H1 (cell line): ENCODE data around the gene SMIM28. TPM values are rescaled to one million over a fixed set of nuclear protein-coding genes. Genes with fewer than 3 reads are reported as not detected.

ENCODE experiments used
- CTCF ChIA-PET: fragments of 300-600 bp; sonication (Branson Sonifier 250); formaldehyde crosslinking; loops from one replicate; lab custom pipeline; 2021; ENCODE audit not compliant: partially characterized antibody; lab: Charles Lee
- POLR2A ChIA-PET: fragments of 300-600 bp; sonication (Branson Sonifier 250); formaldehyde crosslinking; loops from one replicate; lab custom pipeline; 2021; ENCODE audit warnings: inconsistent platforms; ENCODE audit not compliant: partially characterized antibody; lab: Charles Lee
- DNase-seq, 2 experiments: peaks; one replicate each; pipeline versions ENCODE4 v3.0.0 to v3.0.0-alpha.2; 2010 to 2022; ENCODE audit warnings: low spot score in 2 of 2, low read depth in 1 of 2, mixed read lengths in 1 of 2
- FAIRE-seq: peaks from 2 replicates; lab custom pipeline; 2011; peaks lifted over from hg19 to GRCh38; lab: Jason Lieb, UNC
- H2AFZ ChIP-seq: 2 replicates; pipeline ENCODE4 v1.8.1; 2012; ENCODE audit warnings: low read length, inconsistent platforms
- H2AK5ac ChIP-seq: 2 replicates; pipeline ENCODE4 v1.6.1; 2013; ENCODE audit warnings: low read depth, low read length
- H2BK120ac ChIP-seq: replicated peaks from 2 replicates; pipeline ENCODE3; 2013; ENCODE audit warnings: low read depth, low read length, inconsistent platforms
- H2BK12ac ChIP-seq: 2 replicates; pipeline ENCODE4 v1.6.1; 2013; ENCODE audit warnings: low read depth, low read length
- H2BK15ac ChIP-seq: 2 replicates; pipeline ENCODE4 v1.6.1; 2013; ENCODE audit warnings: low read length
- H2BK20ac ChIP-seq: 2 replicates; pipeline ENCODE4 v1.6.1; 2013; ENCODE audit warnings: low read length
- H2BK5ac ChIP-seq: 2 replicates; pipeline ENCODE4 v1.6.1; 2013; ENCODE audit warnings: low read depth, low read length
- H3K14ac ChIP-seq: 2 replicates; pipeline ENCODE4 v1.6.1; 2013; ENCODE audit warnings: inconsistent platforms; ENCODE audit not compliant: insufficient read length
- H3K18ac ChIP-seq: 2 replicates; pipeline ENCODE4 v1.6.1; 2013; ENCODE audit warnings: low read length; ENCODE audit errors: extremely low read depth
- H3K23ac ChIP-seq: 2 replicates; pipeline ENCODE4 v1.6.1; 2013; ENCODE audit warnings: inconsistent platforms; ENCODE audit not compliant: insufficient read length
- H3K23me2 ChIP-seq: 2 replicates; pipeline ENCODE4 v1.6.1; 2013; ENCODE audit warnings: low read depth, low read length
- H3K27ac ChIP-seq: 2 replicates; pipeline ENCODE4 v1.6.1; 2011; ENCODE audit warnings: low read depth, low read length, inconsistent platforms
- H3K27me3 ChIP-seq, 4 experiments: replicated peaks in 1 of 4; 1 replicate in 1 of 4; 2 replicates in 3 of 4; pipeline versions ENCODE4 v1.6.1 to v1.8.1; 2011 to 2013; ENCODE audit warnings: low read length in 3 of 4, mild to moderate bottlenecking in 3 of 4, inconsistent platforms in 2 of 4, mixed read lengths in 2 of 4, moderate library complexity in 1 of 4; ENCODE audit not compliant: control insufficient read depth in 3 of 4, insufficient read depth in 3 of 4; ENCODE audit errors: extremely low read depth in 1 of 4
- H3K36me3 ChIP-seq, 4 experiments: 2 replicates each; pipeline versions ENCODE4 v1.6.1 to v1.8.1; 2011 to 2013; ENCODE audit warnings: mild to moderate bottlenecking in 4 of 4, low read length in 3 of 4, moderate library complexity in 2 of 4, control low read depth in 1 of 4, inconsistent platforms in 1 of 4; ENCODE audit not compliant: insufficient read depth in 4 of 4, control insufficient read depth in 2 of 4
- H3K4ac ChIP-seq: replicated peaks from 2 replicates; pipeline ENCODE3; 2013; ENCODE audit warnings: low read length, low read depth, mixed read lengths, inconsistent platforms; ENCODE audit not compliant: insufficient read length
- H3K4me1 ChIP-seq, 4 experiments: replicated peaks in 1 of 4; 1 replicate in 1 of 4; 2 replicates in 3 of 4; pipeline versions ENCODE4 v1.6.1 to v1.8.1; 2011 to 2013; ENCODE audit warnings: low read length in 3 of 4, inconsistent platforms in 2 of 4, mixed read lengths in 1 of 4; ENCODE audit not compliant: insufficient read depth in 4 of 4, control insufficient read depth in 3 of 4
- H3K4me2 ChIP-seq, 2 experiments: 2 replicates each; pipeline versions ENCODE4 v1.6.1 to v1.8.1; 2011 to 2013; ENCODE audit warnings: low read depth in 2 of 2, low read length in 2 of 2, control low read depth in 1 of 2, inconsistent platforms in 1 of 2, mild to moderate bottlenecking in 1 of 2; ENCODE audit not compliant: insufficient read depth in 1 of 2
- H3K4me3 ChIP-seq, 4 experiments: fragments of 200-600, 300-600 bp in 1 of 4; sonication (generic), shearing (Covaris generic), sonication (Bioruptor Twin) in 1 of 4; 2 replicates each; pipeline versions ENCODE4 v1.5.1 to v1.8.1; 2011 to 2016; ENCODE audit warnings: low read length in 4 of 4, low read depth in 3 of 4, control low read depth in 2 of 4, inconsistent platforms in 2 of 4, mild to moderate bottlenecking in 2 of 4, mixed read lengths in 1 of 4, moderate library complexity in 1 of 4; ENCODE audit not compliant: insufficient read depth in 2 of 4; ENCODE audit errors: extremely low read depth in 1 of 4
- H3K56ac ChIP-seq: replicated peaks from 2 replicates; pipeline ENCODE3; 2013; ENCODE audit warnings: low read depth, mild to moderate bottlenecking, mixed read lengths, low read length, inconsistent platforms; ENCODE audit not compliant: insufficient read length
- H3K79me1 ChIP-seq: 2 replicates; pipeline ENCODE4 v1.6.1; 2013; ENCODE audit warnings: low read depth, low read length, control low read depth
- H3K79me2 ChIP-seq, 2 experiments: 2 replicates each; pipeline versions ENCODE4 v1.6.1 to v1.8.1; 2012 to 2013; ENCODE audit warnings: low read length in 2 of 2, mild to moderate bottlenecking in 2 of 2, inconsistent platforms in 1 of 2; ENCODE audit not compliant: insufficient read depth in 2 of 2, control insufficient read depth in 1 of 2
- H3K9ac ChIP-seq, 4 experiments: replicated peaks in 1 of 4; 1 replicate in 1 of 4; 2 replicates in 3 of 4; pipeline versions ENCODE4 v1.6.1 to v1.8.1; 2011 to 2013; ENCODE audit warnings: low read depth in 3 of 4, low read length in 3 of 4, control low read depth in 2 of 4, mild to moderate bottlenecking in 2 of 4, moderate library complexity in 2 of 4, inconsistent platforms in 1 of 4; ENCODE audit errors: extremely low read depth in 1 of 4
- H3K9me3 ChIP-seq, 2 experiments: 2 replicates each; pipeline versions ENCODE4 v1.6.1 to v1.8.1; 2012 to 2013; ENCODE audit warnings: mild to moderate bottlenecking in 2 of 2, moderate library complexity in 2 of 2, control low read depth in 1 of 2, inconsistent platforms in 1 of 2, low read depth in 1 of 2, low read length in 1 of 2, mixed read lengths in 1 of 2; ENCODE audit not compliant: insufficient read depth in 2 of 2
- H4K20me1 ChIP-seq, 2 experiments: replicated peaks in 1 of 2; 2 replicates each; pipeline versions ENCODE3 to v1.8.1; 2011 to 2013; ENCODE audit warnings: inconsistent platforms in 2 of 2, low read length in 2 of 2, mild to moderate bottlenecking in 1 of 2; ENCODE audit not compliant: insufficient read depth in 2 of 2, control insufficient read depth in 1 of 2
- H4K5ac ChIP-seq: 2 replicates; pipeline ENCODE4 v1.6.1; 2013; ENCODE audit warnings: low read length, low read depth, mixed read lengths, inconsistent platforms; ENCODE audit not compliant: insufficient read length
- H4K8ac ChIP-seq: 2 replicates; pipeline ENCODE4 v1.8.0; 2013; ENCODE audit warnings: mild to moderate bottlenecking, moderate library complexity, low read length, inconsistent platforms; ENCODE audit not compliant: insufficient read depth; ENCODE audit errors: extremely low read depth
- H4K91ac ChIP-seq: replicated peaks from 2 replicates; pipeline ENCODE3; 2013; ENCODE audit warnings: low read length, mixed read lengths, inconsistent platforms; ENCODE audit not compliant: insufficient read length
- BRCA1 ChIP-seq: IDR thresholded peaks from 2 replicates; pipeline ENCODE4 v1.6.1; 2012; ENCODE audit warnings: low read depth, low read length, improper control_type of control experiment
- RAD21 ChIP-seq, 2 experiments: IDR thresholded peaks in 1 of 2; conservative IDR thresholded peaks in 1 of 2; 2 replicates each; pipeline ENCODE4 v1.6.1; 2011; ENCODE audit warnings: low read depth in 2 of 2, low read length in 2 of 2, improper control_type of control experiment in 1 of 2, inconsistent platforms in 1 of 2, mild to moderate bottlenecking in 1 of 2, moderate library complexity in 1 of 2
- WGBS, 2 experiments: shearing (Covaris generic) in 1 of 2; methylation state at CpG; one replicate each; pipeline versions ENCODE4 v1.1.6 to v1.1.7; 2013 to 2015; ENCODE audit warnings: low lambda C conversion rate in 2 of 2, mixed read lengths in 2 of 2, inconsistent platforms in 1 of 2, low coverage in 1 of 2, missing lambda C conversion rate in 1 of 2; ENCODE audit not compliant: insufficient replicate concordance in 2 of 2, insufficient coverage in 1 of 2, insufficient read length in 1 of 2; ENCODE audit errors: extremely low coverage in 1 of 2, missing lambda C conversion rate in 1 of 2; 5-methylcytosine and 5-hydroxymethylcytosine counted together
- polyA plus RNA-seq, 7 experiments: library from polyadenylated mRNA; depleted of rRNA in 3 of 7; stranded (reverse) in 5 of 7; unstranded in 2 of 7; fragments of >200 nt in 5 of 7; fragments of 200-250 nt in 2 of 7; gene quantifications; 1 replicate in 5 of 7; 2 replicates in 1 of 7; 4 replicates in 1 of 7; pipeline versions ENCODE4 v1.2.1 to v1.2.3, GENCODE V29; 2011 to 2013; ENCODE audit warnings: missing spikeins in 2 of 7, mixed read lengths in 2 of 7
- total RNA-seq: library from RNA; stranded (reverse); fragmentation: NEBNext Ultra II Directional; extraction: Animal tissue kit (Norgen Biotek cat#: 25700); gene quantifications from 2 replicates; pipeline ENCODE4 v1.2.1, GENCODE V29; 2021

The SMIM28 gene
- total and polyA plus RNA-seq, 2 of the 8 experiments (the other 6 are each of a cell fraction or from before 2014, with no cell fraction given), result not detected

GRCh38 chr6:138424004-138424904 lies 46.5 kb downstream of the SMIM28 start:
- Histone ChIP-seq H3K4me3 (no peak overlapping the region), H3K18ac (no peak overlapping the region), H3K23me2 (no peaks in the 10 kb centered on the region), H2BK5ac (no peak overlapping the region), H3K14ac (no peak overlapping the region), H3K4me1 (no peaks in the 10 kb centered on the region), H3K56ac (no peak overlapping the region), H2AFZ (no peak overlapping the region), H3K9ac (no peak overlapping the region), H3K4ac (no peak overlapping the region), H3K36me3 (peaks cover 0 to 12% (median 6%) of the 10 kb centered on the region in 4 experiments; a peak in 3 of 8 replicates), H2AK5ac (no peak overlapping the region), H4K20me1 (no peaks in the 10 kb centered on the region), H4K91ac (no peak overlapping the region), H3K4me2 (no peak overlapping the region), H3K27me3 (no peaks in the 10 kb centered on the region), H2BK120ac (no peak overlapping the region), H3K9me3 (no peaks in the 10 kb centered on the region), H4K5ac (no peak overlapping the region), H4K8ac (peak overlapping the region; percentile 26; the same call in 1 of the 2 replicates), H3K23ac (no peak overlapping the region), H3K79me2 (no peaks in the 10 kb centered on the region), H3K27ac (no peak overlapping the region), H2BK12ac (no peak overlapping the region), H2BK15ac (no peak overlapping the region), H2BK20ac (no peak overlapping the region), H3K79me1 (no peaks in the 10 kb centered on the region; the same call in 1 of the 2 replicates)
- FAIRE-seq (no peak), DNase-seq (no peak)
- TF ChIP-seq RAD21 (IDR thresholded peaks at IDR 0.05 in 1 of 2, conservative IDR thresholded peaks at IDR 0.05 in 1 of 2; ENCODE audit: low read depth in 2 of 2, low read length in 2 of 2) (peak in 1 of 2 experiments; percentile 30; a peak in 1 of 4 replicates), BRCA1 (no peak)
- ChIA-PET CTCF (interaction anchor here (0.6 to 11.4 kb wide), 10 partner anchors 12 to 308 kb away, joined by 3 to 192 read pairs (median 4); no protein-coding TSS in a partner anchor), POLR2A (no interaction called here)
- 95% methylated on average over 41 of the region's 48 CpGs; no CpG with 5 or more reads in 1 of the 2 experiments for WGBS, 2 experiments
